ENCODE data around the gene POLD1.
"Not testable (repeated sequence)": the region's sequence is repeated elsewhere in the genome, so short reads cannot be mapped to it uniquely, and the experiment has no call there.

GRCh38 chr19:50390952-50391351 is 6.8 kb downstream of the POLD1 start:
- TF ChIP-seq CTCF (conservative IDR thresholded peaks at IDR 0.05; ENCODE audit: low read depth in 2 of 2); REST (IDR thresholded peaks at IDR 0.05; ENCODE audit: unreplicated experiment); EZH2phosphoT487 (IDR thresholded peaks at IDR 0.05; ENCODE audit: unreplicated experiment); EZH2 (IDR thresholded peaks at IDR 0.05; ENCODE audit: low read depth, unreplicated experiment); CREB1 (CRISPR knock-in tag; IDR thresholded peaks at IDR 0.05; ENCODE audit: low read depth); ZNF331 (CRISPR knock-in tag; IDR thresholded peaks at IDR 0.05; ENCODE audit: low read depth): not testable (repeated sequence)

All from GM23338 (cell line).